Spleen (tissue), 7 donors: ENCODE results near the gene ETFRF1.

Experiments used
- CTCF ChIP-seq, 11 experiments: fragments of 200-600 bp in 7 of 11; fragments of 450-650 bp in 4 of 11; sonication (generic) in 4 of 11; IDR thresholded peaks in 8 of 11; conservative IDR thresholded peaks in 3 of 11; 1 replicate in 7 of 11; 2 replicates in 4 of 11; pipeline versions ENCODE4 v1.4.0 to v1.8.0; 2016 to 2021; ENCODE audit warnings: antibody characterized with exemption in 11 of 11, inconsistent platforms in 4 of 11, mild to moderate bottlenecking in 1 of 11
- POLR2AphosphoS5 ChIP-seq, 3 donors: sonication (generic); formaldehyde crosslinking; IDR thresholded peaks; one replicate each; pipeline ENCODE4 v1.5.1; 2017; ENCODE audit warnings: antibody characterized with exemption in 3 of 3
- donor health status: DM: no; HTN: no; CAD: no; lungs with moderate emphysema.
- donor health status: DM: no; HTN: no; CAD: no.
- donor health status: DM: no; HTN: no; CAD: no.

DNA sequence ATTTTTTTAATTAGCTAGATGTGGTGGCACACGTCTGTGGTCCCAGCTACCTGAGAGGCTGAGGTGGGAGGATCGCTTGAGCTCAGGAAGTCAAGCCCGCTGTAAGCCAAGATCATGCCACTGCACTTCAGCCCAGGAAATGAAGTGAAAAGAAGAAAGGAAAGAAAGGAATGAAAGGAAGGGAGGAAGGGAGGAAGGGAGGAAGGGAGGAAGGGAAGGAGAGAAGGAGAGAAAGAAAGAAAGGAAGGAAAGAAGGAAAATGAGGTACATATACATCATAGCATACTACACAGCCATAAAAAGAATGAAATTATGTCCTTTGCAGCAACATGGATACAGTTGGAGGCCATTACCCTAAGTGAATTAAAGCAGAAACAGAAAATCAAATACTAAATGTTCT, 12.3 kb upstream of the ETFRF1 start:
- TF ChIP-seq CTCF (IDR thresholded peaks at IDR 0.05 in 8 of 11, conservative IDR thresholded peaks at IDR 0.05 in 3 of 11), result no peak
- no peak for TF ChIP-seq POLR2AphosphoS5 (IDR thresholded peaks at IDR 0.05)
